Measurements from ENCODE around the gene TMEM214.

- TF ChIP-seq EZH2 (IDR thresholded peaks at IDR 0.05; ENCODE audit: borderline replicate concordance, insufficient read depth, low read length, poor library complexity, severe bottlenecking) (no peak), EP300 (conservative IDR thresholded peaks at IDR 0.05; ENCODE audit: poor library complexity, severe bottlenecking) (no peak), RAD21 (conservative IDR thresholded peaks at IDR 0.05) (no peak), SMC3 (conservative IDR thresholded peaks at IDR 0.05; ENCODE audit: poor library complexity) (no peak), REST (IDR thresholded peaks at IDR 0.05; ENCODE audit: borderline replicate concordance) (no peak), MXI1 (conservative IDR thresholded peaks at IDR 0.05; ENCODE audit: poor library complexity, severe bottlenecking) (no peak), TAF1 (IDR thresholded peaks at IDR 0.05; ENCODE audit: low read depth) (no peak)
- TF ChIP-seq, protein P1, sequence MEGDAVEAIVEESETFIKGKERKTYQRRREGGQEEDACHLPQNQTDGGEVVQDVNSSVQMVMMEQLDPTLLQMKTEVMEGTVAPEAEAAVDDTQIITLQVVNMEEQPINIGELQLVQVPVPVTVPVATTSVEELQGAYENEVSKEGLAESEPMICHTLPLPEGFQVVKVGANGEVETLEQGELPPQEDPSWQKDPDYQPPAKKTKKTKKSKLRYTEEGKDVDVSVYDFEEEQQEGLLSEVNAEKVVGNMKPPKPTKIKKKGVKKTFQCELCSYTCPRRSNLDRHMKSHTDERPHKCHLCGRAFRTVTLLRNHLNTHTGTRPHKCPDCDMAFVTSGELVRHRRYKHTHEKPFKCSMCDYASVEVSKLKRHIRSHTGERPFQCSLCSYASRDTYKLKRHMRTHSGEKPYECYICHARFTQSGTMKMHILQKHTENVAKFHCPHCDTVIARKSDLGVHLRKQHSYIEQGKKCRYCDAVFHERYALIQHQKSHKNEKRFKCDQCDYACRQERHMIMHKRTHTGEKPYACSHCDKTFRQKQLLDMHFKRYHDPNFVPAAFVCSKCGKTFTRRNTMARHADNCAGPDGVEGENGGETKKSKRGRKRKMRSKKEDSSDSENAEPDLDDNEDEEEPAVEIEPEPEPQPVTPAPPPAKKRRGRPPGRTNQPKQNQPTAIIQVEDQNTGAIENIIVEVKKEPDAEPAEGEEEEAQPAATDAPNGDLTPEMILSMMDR (IDR thresholded peaks at IDR 0.05; ENCODE audit: poor library complexity, severe bottlenecking): no peak
Measured at GRCh38 chr2:27042985-27043634, 10.3 kb downstream of the TMEM214 start.
